ENCODE measurements around the gene GPR61.

Gene GPR61

GRCh38 chr1:109539676-109540075, at the start of gene GPR61:
Gene GPR61, plus strand, starts transcription at chr1:109539872. Its CDS starts 3,151 bp downstream, at chr1:109543023.
- no peak for DNase-seq (ENCODE audit: low spot score)

DNA sequence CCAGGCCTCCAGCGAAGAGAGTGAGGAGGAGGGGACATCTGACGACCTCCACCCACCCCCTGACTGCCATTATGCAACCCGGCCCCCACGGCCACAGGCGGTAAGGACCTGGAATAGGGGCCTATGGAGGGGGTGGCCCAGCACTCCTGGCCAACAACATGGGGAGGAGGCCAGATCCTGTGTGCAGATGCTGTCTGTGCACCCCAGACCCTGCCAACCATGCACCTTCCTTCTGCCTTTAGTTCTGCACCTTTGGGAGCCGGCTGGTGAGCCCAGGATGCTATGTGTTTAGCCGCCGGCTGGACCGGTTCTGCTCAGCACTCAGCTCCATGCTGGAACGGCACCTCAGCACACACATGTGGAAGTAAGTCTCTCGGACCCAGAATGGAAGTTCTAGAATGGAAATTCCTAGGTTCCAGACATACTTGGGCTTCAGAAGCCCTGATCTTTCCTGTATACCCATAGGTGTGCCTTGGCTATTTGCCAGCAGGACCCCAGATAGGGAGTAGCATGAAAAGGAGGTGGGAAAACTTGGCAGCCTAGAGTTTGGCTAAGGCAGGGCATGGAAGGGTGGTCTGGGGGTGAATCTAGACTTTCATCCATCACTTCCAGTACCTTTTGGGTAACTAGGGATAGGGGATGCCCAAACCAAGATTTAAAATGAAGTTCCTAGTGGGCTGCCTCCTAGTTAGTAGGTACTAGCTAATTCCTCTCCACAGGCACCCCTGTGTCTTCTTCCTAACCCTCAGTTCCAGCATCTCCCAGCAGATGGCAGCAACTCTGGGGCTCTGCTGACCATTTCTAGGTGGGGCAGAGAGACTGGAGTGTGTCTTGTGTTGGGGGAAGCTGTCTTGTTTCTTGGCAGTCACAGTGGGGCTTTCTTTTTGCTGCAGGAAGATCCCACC, 49.4 kb upstream of the GPR61 start:
- peak; percentile 84 for DNase-seq (ENCODE audit: low spot score)

- no peak for DNase-seq (ENCODE audit: low spot score)
These were observed 48.8 kb upstream of the GPR61 start for GRCh38 chr1:109490934-109491302.

GRCh38 chr1:109491372-109491771, 48.3 kb upstream of the GPR61 start:
- DNase-seq (ENCODE audit: low spot score), result no peak

GRCh38 chr1:109492779-109493178, 46.9 kb upstream of the GPR61 start:
- DNase-seq (ENCODE audit: low spot score), result no peak

- DNase-seq (ENCODE audit: low spot score), result no peak
These were observed 46.4 kb upstream of the GPR61 start for GRCh38 chr1:109493227-109493626.

GRCh38 chr1:109493805-109494539, 45.7 kb upstream of the GPR61 start, which contains the start of gene CYB561D1:
Gene CYB561D1, plus strand, starts transcription at chr1:109494094. Its CDS starts 46 bp downstream, at chr1:109494140.
- peak; percentile 93 for DNase-seq (ENCODE audit: low spot score)

- DNase-seq (ENCODE audit: low spot score), result no peak
These were observed 43.9 kb upstream of the GPR61 start for GRCh38 chr1:109495738-109496137.

- DNase-seq (ENCODE audit: low spot score), result no peak
These were observed 42.1 kb upstream of the GPR61 start for GRCh38 chr1:109497449-109498160.

- DNase-seq (ENCODE audit: low spot score), result peak; percentile 63
These were observed 41.4 kb upstream of the GPR61 start for GRCh38 chr1:109498161-109498801.

GRCh38 chr1:109499081-109499480, 40.6 kb upstream of the GPR61 start:
- DNase-seq (ENCODE audit: low spot score), result no peak

DNA sequence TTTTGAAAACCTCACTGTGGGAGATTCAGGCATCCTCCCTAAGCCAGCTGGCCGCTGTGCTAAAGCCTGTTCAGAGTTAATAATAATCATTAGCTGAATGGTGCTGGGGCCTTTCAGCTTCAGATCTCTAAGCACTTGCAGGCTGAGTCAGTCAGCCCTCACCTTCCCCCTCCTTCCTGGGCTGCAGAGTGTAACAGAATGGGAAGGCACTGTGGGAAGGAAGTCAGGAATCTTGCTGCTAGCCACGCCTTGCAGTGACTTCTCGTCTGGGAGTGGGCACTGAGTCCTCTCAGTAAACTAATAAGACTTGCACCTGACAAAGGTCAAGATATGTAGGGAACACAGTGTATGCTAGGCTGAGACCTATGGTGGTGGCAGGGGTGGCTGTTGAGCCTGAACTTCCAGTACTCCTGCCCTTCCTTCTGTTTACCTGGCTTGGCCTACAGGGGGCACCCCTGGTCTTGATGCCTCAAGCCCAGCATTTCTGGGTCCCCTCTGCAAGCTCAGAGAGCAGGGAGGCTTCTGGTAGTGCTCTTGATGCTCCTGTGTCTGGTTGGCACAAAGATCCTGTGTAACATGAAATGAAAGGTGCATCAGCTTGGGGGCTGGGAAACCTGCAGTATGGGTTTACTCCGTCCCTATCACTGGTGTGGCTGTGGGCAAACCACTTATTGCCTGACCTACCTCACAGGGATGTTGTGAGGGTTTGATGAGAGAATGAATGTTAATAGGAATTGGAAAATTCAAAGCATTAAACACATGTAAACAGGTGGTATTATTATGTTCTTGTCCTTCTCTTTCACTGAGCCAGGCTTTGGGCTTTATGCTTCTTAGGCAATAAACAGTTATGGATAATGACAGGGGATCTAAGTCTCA, 39.8 kb upstream of the GPR61 start:
- DNase-seq (ENCODE audit: low spot score), result peak; percentile 64

GRCh38 chr1:109500941-109501381, 38.7 kb upstream of the GPR61 start:
- DNase-seq (ENCODE audit: low spot score), result peak; percentile 73

- DNase-seq (ENCODE audit: low spot score), result no peak
These were observed 37.9 kb upstream of the GPR61 start for GRCh38 chr1:109501644-109502363.

GRCh38 chr1:109502364-109502851, 37.3 kb upstream of the GPR61 start:
- DNase-seq (ENCODE audit: low spot score), result no peak

DNA sequence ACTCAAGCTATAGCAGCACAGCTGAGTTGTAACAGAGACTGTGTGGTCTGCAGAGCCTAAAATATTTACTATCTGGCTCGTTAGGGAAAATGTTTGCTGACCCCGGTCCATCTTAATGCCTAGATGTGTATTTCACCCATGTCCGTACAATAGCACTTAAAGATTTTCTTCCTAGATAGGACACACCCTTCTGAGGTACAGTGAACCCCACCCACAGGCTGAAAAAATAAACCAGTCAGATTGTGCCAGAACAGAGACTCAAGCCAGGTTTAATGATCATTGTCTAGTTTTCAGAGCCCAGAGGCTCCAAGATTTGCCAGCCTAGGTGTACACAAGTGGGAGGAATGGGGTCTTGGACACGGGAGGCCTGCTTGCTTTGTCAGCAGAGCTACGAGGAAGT, 35.7 kb upstream of the GPR61 start:
- DNase-seq (ENCODE audit: low spot score), result no peak

GRCh38 chr1:109504974-109505373, 34.7 kb upstream of the GPR61 start:
- DNase-seq (ENCODE audit: low spot score), result no peak

DNA sequence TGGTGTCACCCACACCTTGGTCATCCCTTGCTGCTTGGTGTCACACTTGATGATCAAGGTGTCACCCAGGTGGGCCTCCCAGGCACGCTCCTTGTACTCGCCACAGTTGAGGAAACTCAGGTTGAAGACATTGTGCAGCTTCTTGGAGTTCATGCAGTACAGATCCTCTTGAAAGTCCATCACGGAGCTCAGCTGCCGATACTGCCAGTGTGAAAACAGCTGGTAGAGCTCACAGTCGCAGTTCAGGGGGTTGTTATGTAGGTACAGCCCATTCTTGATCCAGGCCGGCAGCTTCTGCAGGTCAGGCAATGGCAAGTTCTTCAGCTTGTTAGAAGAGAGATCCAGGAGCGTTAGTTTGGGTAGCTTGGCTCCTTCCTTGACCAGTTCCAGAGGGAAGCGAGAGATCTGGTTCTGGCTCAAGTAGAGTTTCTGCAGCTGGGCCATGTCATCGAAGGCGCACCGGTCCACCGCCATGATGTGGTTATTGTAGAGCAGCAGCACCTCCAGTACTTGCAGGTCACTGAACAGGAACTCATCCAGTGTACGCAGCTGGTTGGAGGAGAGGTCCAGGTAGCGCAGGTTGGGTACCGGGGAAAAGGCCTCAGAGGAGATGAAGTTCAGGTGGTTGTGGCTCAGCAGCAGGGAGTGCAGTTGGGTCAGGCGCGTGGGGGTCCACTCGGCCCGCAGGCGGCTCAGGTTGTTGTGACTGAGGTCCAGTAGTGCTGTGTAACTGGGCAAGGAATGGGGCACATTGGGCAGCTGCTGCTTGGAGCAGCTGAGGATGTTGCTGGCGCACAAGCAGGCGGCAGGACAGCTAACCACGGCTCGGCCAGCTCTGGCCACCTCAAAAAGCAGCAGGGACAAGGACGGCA, 31.4 kb upstream of the GPR61 start:
- no peak for DNase-seq (ENCODE audit: low spot score)

DNA sequence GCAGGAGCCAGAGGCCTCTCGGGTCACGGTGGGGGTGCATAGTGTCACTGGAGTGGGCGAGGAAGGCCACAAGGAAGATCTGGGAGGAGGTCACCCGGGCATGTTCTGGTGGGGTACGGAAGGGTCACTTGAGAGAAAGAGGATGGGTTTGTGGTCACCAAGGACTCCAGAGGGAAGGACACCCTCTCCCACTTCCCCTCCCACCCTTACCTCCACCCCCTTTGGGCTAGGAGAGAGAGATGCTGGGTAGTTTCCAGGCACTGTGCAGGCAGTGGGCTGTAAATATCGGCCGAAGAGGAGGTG, 30.8 kb upstream of the GPR61 start:
- no peak for DNase-seq (ENCODE audit: low spot score)
